Activated naive CD8-positive, alpha-beta T cell treated with anti-CD3 and anti-CD28 coated beads, Interleukin-2, amount 10 ng/mL, durations not matched to agents 7 days and 5 days (primary cell): Measurements from ENCODE around the gene LIME1. TPM values are rescaled to one million over a fixed set of nuclear protein-coding genes. Genes with fewer than 3 reads are reported as not detected.

Experiments used
- ATAC-seq: fragments of 150-1000 bp; cut with Tn5 transposase; one replicate; pipeline ENCODE4 v1.10.0; 2021; ENCODE audit warnings: low read depth, moderate library complexity
- POLR2A ChIA-PET: fragments of 350-600 bp; sonication (Branson Sonifier 250); formaldehyde crosslinking; loops from one replicate; lab custom pipeline; 2021; ENCODE audit warnings: antibody characterized with exemption; lab: Charles Lee
- DNase-seq: peaks from one replicate; pipeline ENCODE4 v3.0.0; 2021
- H3K27ac Mint-ChIP-seq: one replicate; pipeline ENCODE4 v1.8.0; 2022; ENCODE audit warnings: mild to moderate bottlenecking, mixed read lengths
- H3K27me3 Mint-ChIP-seq: one replicate; pipeline ENCODE4 v1.8.0; 2022; ENCODE audit warnings: mild to moderate bottlenecking, moderate library complexity, mixed read lengths
- H3K36me3 Mint-ChIP-seq: one replicate; pipeline ENCODE4 v1.8.0; 2021; ENCODE audit warnings: mild to moderate bottlenecking, mixed read lengths
- H3K4me1 Mint-ChIP-seq: one replicate; pipeline ENCODE4 v1.8.0; 2021; ENCODE audit warnings: mixed read lengths
- H3K4me3 Mint-ChIP-seq: one replicate; pipeline ENCODE4 v1.8.0; 2022; ENCODE audit warnings: mild to moderate bottlenecking, moderate library complexity, mixed read lengths
- H3K9me3 Mint-ChIP-seq: one replicate; pipeline ENCODE4 v1.8.0; 2021; ENCODE audit warnings: mixed read lengths
- total RNA-seq, 2 experiments: library from RNA; stranded (reverse); gene quantifications; one replicate each; pipeline ENCODE4 v1.2.3, GENCODE V29; 2021

Gene LIME1
- total RNA-seq, 2 experiments from 2014 or later = 144 to 159 TPM

- POLR2A ChIA-PET = interaction anchor here (0.9 to 4.2 kb wide), 2 partner anchors 7 to 12 kb away, joined by 3 to 31 read pairs; partner anchors contain the start of gene LIME1
- Mint-ChIP-seq H3K9me3 (no peaks in the 10 kb centered on the region), H3K4me3 (no peak overlapping the region)
Observed at GRCh38 chr20:63748070-63748933, 11.8 kb downstream of the LIME1 start.

GRCh38 chr20:63748934-63749270, 12.4 kb downstream of the LIME1 start:
- peak overlapping the region; percentile 38 for H3K27ac Mint-ChIP-seq

More at GRCh38 chr20:63748070-63748933, 11.8 kb downstream of the LIME1 start:
- H3K27ac Mint-ChIP-seq = peak overlapping the region; percentile 58
- ATAC-seq (no peak), DNase-seq (no peak)
- peaks cover 14% of the 10 kb centered on the region for H3K4me1 Mint-ChIP-seq
- no peaks in the 10 kb centered on the region for H3K27me3 Mint-ChIP-seq
- H3K36me3 Mint-ChIP-seq = peaks cover 4% of the 10 kb centered on the region

GRCh38 chr20:63749597-63750508, 13.4 kb downstream of the LIME1 start:
- Mint-ChIP-seq H3K36me3 (no peaks in the 10 kb centered on the region), H3K4me3 (peak overlapping the region; percentile 42), H3K4me1 (peaks cover 13% of the 10 kb centered on the region), H3K9me3 (no peaks in the 10 kb centered on the region), H3K27ac (peak overlapping the region; percentile 94), H3K27me3 (no peaks in the 10 kb centered on the region)
- DNase-seq (no peak), ATAC-seq (no peak)
- POLR2A ChIA-PET = interaction anchor here (0.7 to 4.2 kb wide), 6 partner anchors 9 to 43 kb away, joined by 3 to 31 read pairs (median 8); partner anchors contain the start of genes ARFRP1, LIME1, SLC2A4RG and ZGPAT

More at GRCh38 chr20:63748934-63749270, 12.4 kb downstream of the LIME1 start:
- ATAC-seq (no peak), DNase-seq (no peak)
- POLR2A ChIA-PET = interaction anchor here (0.7 to 4.2 kb wide), 3 partner anchors 8 to 19 kb away, joined by 3 to 31 read pairs (median 3); partner anchors contain the start of gene LIME1
- H3K4me3 Mint-ChIP-seq = no peak overlapping the region
- H3K9me3 Mint-ChIP-seq = no peaks in the 10 kb centered on the region
- H3K36me3 Mint-ChIP-seq = peaks cover under 1% of the 10 kb centered on the region
- H3K4me1 Mint-ChIP-seq = peaks cover 13% of the 10 kb centered on the region
- H3K27me3 Mint-ChIP-seq = no peaks in the 10 kb centered on the region

DNA sequence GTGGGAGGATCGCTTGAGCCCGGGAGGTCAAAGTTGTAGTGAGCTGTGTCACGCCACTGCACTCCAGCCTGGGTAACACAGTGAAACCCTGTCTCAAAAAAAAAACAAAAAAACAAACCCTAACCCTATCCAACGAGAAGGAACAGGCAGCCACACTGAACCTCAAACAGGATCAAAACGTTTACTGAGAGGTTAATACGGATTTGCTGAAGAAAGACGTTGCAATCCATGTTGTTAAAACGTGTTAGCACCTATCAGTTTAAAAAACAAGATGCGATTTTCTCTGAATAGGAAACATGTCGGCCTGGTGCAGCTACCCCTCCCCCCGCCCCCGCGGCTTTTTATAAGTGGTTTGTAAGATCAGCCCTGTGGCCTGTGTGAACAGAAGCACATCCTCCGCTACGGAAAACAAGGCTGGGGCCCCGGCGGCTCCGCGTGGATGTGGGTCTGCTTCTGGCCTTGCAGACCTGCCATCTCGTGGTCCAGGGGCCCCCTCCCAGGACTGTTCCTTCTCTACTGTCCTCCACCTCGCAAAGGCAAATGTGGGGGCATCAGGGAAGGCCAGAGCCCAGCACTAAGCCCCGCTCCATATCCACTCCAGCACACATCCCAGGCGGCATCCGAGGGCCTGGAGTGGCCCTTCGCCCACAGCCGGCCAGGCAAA, 14.5 kb downstream of the LIME1 start:
- no peaks in the 10 kb centered on the region for H3K27me3 Mint-ChIP-seq
- ATAC-seq (peak; percentile 82), DNase-seq (peak; percentile 76)
- POLR2A ChIA-PET = interaction anchor here (0.6 to 4.2 kb wide), 6 partner anchors 10 to 1011 kb away, joined by 3 to 31 read pairs (median 9); partner anchors contain the start of genes ARFRP1, LIME1, SLC2A4RG and TPD52L2
- H3K4me3 Mint-ChIP-seq = peak overlapping the region; percentile 71
- peak overlapping the region; percentile 94 for H3K27ac Mint-ChIP-seq
- no peaks in the 10 kb centered on the region for H3K36me3 Mint-ChIP-seq
- H3K9me3 Mint-ChIP-seq = no peaks in the 10 kb centered on the region
- peaks cover 15% of the 10 kb centered on the region for H3K4me1 Mint-ChIP-seq

- peaks cover 19% of the 10 kb centered on the region for H3K4me1 Mint-ChIP-seq
- H3K4me3 Mint-ChIP-seq = peak overlapping the region; percentile 71
- no peaks in the 10 kb centered on the region for H3K9me3 Mint-ChIP-seq
- POLR2A ChIA-PET = interaction anchor here (0.5 to 4.2 kb wide), 4 partner anchors 8 to 44 kb away, joined by 3 to 31 read pairs (median 20); partner anchors contain the start of genes ARFRP1, LIME1, SLC2A4RG and ZGPAT
- no peaks in the 10 kb centered on the region for H3K27me3 Mint-ChIP-seq
- ATAC-seq (no peak), DNase-seq (no peak)
- H3K36me3 Mint-ChIP-seq = no peaks in the 10 kb centered on the region
- H3K27ac Mint-ChIP-seq = peak overlapping the region; percentile 94
Observed at GRCh38 chr20:63751471-63752271, 15.2 kb downstream of the LIME1 start.

DNA sequence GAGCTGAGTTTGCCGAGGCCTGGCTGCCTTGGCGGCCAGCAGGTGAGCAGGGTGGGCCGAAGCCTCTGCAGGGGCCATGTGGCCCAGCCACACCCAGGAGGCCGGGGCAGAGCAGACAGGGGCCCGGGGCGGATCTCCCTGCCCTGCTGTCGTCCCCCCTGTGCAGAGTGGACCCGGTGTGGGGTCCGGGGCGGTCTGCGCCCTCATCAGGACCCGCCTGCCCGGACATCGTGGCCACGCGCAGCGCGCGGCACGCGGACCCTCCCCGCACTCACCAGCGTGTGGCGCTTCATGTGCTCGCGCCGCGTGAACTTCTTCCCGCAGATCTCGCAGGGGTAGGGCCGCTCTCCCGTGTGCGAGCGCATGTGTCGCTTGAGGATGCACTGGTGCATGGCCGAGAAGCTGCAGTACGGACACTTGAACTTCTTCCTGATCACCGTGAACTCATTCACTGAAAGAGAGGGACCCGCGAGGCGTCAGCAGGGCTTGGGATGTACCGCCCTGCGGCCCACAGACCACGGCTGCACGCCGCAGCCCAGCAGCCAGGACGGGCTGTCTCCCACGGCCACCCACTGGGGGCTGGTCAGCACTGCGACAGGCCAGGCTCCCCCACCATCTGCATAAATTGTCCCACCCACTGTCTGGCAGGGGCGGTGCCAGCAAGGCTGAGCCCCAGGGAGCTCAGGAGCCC, 16.1 kb downstream of the LIME1 start:
- H3K27ac Mint-ChIP-seq = no peak overlapping the region
- H3K27me3 Mint-ChIP-seq = peaks cover 3% of the 10 kb centered on the region
- H3K36me3 Mint-ChIP-seq = no peaks in the 10 kb centered on the region
- ATAC-seq = no peak
- no peaks in the 10 kb centered on the region for H3K9me3 Mint-ChIP-seq
- POLR2A ChIA-PET = interaction anchor here (2.9 to 4.2 kb wide), 2 partner anchors 11 to 15 kb away, joined by 28 to 31 read pairs; partner anchors contain the start of genes LIME1 and SLC2A4RG
- DNase-seq = no peak
- H3K4me1 Mint-ChIP-seq = peaks cover 26% of the 10 kb centered on the region
- H3K4me3 Mint-ChIP-seq = no peak overlapping the region

DNA sequence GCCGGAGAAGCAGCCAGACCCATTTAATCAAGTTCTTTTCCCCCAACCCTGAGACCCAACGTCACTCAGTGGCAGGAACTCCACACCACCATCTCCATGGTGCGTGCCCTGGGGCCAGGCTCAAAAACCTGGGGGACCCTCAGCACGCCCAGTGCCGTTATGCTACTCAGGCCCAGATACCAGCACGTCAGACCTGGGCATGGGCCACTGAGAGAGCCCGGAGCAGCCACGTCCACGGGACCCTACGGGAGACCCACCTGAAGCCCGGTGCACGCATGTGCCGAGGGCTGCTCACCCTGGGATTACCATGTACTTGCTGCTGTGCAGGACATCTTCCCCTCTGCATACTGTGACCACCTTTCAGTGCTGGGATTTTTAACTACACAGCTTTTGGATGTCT, 16.9 kb downstream of the LIME1 start:
- Mint-ChIP-seq H3K27ac (no peak overlapping the region), H3K4me1 (peaks cover 26% of the 10 kb centered on the region), H3K9me3 (no peaks in the 10 kb centered on the region), H3K27me3 (peaks cover 4% of the 10 kb centered on the region), H3K36me3 (no peaks in the 10 kb centered on the region), H3K4me3 (no peak overlapping the region)
- DNase-seq = no peak
- ATAC-seq = no peak
- POLR2A ChIA-PET = no interaction called here

DNA sequence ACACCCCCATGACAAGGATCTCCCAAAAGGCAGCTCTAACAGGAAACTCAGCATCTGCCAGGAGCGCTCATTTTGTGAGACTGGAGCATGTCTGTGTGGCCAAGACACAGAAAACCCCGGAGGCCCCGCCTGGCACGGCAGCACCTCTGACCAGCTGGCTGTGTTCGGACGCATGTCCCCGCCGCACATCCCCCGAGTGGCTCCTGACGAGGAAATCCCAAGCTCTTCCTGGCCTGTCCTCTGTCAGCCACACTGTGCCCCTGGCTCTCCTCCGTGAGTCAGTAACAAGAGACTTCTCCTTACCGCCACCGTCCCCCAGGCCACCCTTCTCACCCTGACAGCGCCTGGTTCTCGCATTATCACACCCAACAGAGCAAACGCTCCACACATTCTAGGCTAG, 17.5 kb downstream of the LIME1 start:
- Mint-ChIP-seq H3K9me3 (no peaks in the 10 kb centered on the region), H3K36me3 (no peaks in the 10 kb centered on the region), H3K27me3 (peaks cover 5% of the 10 kb centered on the region), H3K4me3 (no peak overlapping the region), H3K27ac (no peak overlapping the region), H3K4me1 (peaks cover 26% of the 10 kb centered on the region)
- DNase-seq (no peak), ATAC-seq (no peak)
- POLR2A ChIA-PET = no interaction called here

- H3K9me3 Mint-ChIP-seq = no peaks in the 10 kb centered on the region
- peaks cover 16% of the 10 kb centered on the region for H3K4me1 Mint-ChIP-seq
- peak overlapping the region; percentile 36 for H3K4me3 Mint-ChIP-seq
- peaks cover 9% of the 10 kb centered on the region for H3K27me3 Mint-ChIP-seq
- POLR2A ChIA-PET = no interaction called here
- peak overlapping the region; percentile 18 for H3K27ac Mint-ChIP-seq
- no peak for DNase-seq
- H3K36me3 Mint-ChIP-seq = no peaks in the 10 kb centered on the region
- ATAC-seq = no peak
Observed at GRCh38 chr20:63755933-63756647, 19.6 kb downstream of the LIME1 start.

DNA sequence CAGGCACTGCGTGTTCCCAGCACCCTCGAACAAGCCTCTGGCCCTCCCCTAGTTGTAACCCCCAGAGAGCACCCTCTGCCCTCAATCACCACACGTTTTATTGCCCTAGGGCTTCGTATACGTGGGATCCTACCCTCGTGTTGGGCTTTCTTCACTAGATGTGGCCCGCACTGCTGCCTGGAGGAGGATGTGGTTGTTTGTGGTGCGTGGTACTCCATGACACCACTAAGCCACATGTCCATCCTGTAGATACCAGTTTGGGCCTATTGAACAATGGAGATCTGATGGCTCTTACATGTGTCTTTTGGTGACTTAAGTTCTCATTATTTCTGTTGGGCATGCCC, 20.2 kb downstream of the LIME1 start:
- POLR2A ChIA-PET = no interaction called here
- DNase-seq (peak; percentile 62), ATAC-seq (peak; percentile 79)
- no peaks in the 10 kb centered on the region for H3K9me3 Mint-ChIP-seq
- H3K27ac Mint-ChIP-seq = peak overlapping the region; percentile 18
- peak overlapping the region; percentile 36 for H3K4me3 Mint-ChIP-seq
- no peaks in the 10 kb centered on the region for H3K36me3 Mint-ChIP-seq
- H3K4me1 Mint-ChIP-seq = peaks cover 13% of the 10 kb centered on the region
- H3K27me3 Mint-ChIP-seq = peaks cover 9% of the 10 kb centered on the region

GRCh38 chr20:63758152-63758551, 21.7 kb downstream of the LIME1 start:
- POLR2A ChIA-PET = no interaction called here
- peaks cover 16% of the 10 kb centered on the region for H3K27me3 Mint-ChIP-seq
- H3K36me3 Mint-ChIP-seq = no peaks in the 10 kb centered on the region
- H3K27ac Mint-ChIP-seq = no peak overlapping the region
- DNase-seq = no peak
- no peaks in the 10 kb centered on the region for H3K9me3 Mint-ChIP-seq
- H3K4me3 Mint-ChIP-seq = no peak overlapping the region
- H3K4me1 Mint-ChIP-seq = peaks cover 13% of the 10 kb centered on the region
- no peak for ATAC-seq
